HG02623 (cell line): ENCODE data around the gene PAX3.
"Not testable (repeated sequence)": the region's sequence is repeated elsewhere in the genome, so short reads cannot be mapped to it uniquely, and the experiment has no call there.

Experiments
- ATAC-seq: cut with Tn5 transposase; IDR thresholded peaks from one replicate; pipeline ENCODE4 v1.9.1; 2021; ENCODE audit warnings: moderate library complexity; ENCODE audit not compliant: unreplicated experiment

PAX3 gene

DNA sequence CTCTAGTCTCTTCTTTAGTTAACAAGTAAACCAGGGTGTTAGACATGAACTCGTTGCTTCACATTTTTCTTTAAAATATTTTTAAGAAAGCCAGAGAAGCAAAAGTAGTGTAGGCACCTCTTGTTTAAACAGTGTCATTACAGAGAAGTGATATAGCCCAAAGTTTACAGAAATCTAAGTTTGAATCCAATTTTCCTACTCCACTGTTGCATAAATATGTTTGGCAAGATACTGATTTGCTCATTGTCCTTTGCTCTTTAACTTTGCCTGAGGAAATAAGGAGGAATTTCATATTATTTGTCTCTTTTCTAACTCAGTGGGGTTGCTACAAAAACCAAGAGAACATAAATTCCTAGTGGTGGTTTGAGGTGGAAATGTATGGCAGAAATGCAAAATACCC, 81.1 kb downstream of the PAX3 start:
- no peak for ATAC-seq

DNA sequence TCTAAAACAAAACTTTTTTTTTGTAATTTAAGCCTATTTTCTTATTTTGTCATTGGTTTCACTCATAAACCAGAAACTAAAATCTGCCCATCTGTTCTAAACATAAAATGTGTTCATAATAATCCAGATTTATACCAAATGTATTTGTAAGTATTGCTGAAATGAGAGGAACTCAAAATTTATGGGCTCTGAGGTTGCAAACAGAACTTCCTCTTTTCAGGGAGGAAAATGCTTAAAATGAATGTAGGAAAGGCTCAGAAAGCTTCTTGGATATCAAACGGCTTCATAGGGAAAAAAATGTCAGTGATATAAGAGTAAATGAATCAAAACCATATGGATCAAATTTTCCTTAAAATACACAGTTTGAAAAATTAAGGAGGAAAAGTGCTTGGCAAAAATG, 83.9 kb downstream of the PAX3 start:
- no peak for ATAC-seq

DNA sequence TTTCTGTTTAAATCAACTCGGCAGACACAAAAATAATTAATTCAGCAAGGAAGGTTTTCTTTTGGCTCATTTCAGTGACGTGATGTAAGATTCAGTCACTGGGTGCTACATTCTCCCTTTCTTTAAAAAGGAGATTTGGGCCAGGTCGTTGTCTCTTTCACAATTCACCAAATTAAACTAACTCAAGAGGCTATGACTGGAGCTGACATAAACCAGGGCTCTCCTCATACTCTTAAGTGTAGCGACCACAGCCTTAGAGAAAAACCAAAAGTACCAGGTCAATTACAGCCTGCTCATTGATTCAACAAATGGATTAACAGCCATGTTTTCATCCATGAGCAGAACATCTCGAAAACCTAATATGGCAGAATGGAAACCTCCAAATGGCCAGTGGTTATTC, 85.7 kb downstream of the PAX3 start:
- no peak for ATAC-seq

DNA sequence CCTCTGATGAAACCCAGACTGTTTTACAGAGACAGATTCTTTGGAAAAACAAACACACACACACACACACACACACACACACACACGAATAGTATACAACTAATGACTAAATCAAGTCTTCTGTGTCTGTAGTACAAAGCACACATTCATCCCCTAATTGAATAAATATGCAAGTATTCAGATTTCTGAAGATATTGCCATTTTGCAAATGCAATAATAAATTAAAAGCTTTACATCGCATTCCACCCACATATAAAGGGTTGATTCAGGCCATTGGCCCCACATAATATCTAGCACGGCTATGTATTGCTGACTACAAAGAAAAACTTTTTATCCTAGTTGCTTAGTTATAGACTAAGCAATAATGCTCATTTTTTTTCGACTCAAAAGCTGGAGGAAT, 86.2 kb downstream of the PAX3 start:
- ATAC-seq = no peak

DNA sequence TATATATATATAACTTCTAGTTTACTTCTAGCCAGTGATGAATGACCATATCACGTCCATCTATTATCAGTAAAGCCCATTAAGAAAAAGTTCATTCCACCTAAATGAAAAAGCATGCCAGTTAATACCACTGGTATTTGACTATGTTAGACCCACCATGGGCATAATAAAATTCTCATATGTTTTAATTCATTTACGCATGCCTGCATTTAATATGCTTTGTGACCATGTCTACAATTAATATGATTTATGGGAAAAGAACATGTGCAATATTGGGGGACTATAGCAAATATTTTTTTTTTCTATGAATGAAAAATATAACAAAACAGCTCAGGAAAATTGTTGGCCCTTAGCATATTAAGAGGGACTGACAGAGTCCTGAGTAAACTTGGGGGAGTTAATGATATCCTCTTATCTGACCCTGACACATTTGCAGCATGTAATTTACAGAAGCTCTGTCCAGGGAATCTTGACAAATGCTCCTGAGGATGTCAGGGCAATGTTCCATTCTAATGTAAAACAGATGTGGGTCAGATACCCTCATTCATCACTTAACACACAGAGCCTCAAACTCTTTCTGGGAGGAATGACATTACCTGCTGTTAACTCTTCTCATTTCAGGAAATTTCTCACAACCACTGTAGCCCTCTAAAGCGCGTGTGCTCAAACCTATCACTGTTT, 90.6 kb downstream of the PAX3 start:
- ATAC-seq = no peak

DNA sequence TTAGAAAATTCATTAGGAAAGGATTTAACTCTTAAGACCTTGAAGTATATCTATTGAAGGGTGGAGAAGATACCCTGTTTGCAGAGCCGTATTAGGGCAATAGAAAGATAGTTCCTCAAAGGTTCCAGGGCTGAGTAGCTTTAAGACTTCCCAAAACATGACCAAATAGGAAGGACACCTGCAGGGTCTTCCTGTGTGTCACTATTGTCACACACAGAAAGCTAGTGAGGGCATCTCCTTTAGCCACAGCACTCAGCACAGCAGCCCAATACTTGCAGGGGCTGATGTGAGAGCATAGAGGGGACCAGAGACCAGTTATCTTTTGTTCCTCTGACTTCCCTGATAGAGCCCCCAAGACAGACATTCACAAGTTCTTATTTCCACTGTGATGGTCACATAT, 93.7 kb downstream of the PAX3 start:
- ATAC-seq = no peak

DNA sequence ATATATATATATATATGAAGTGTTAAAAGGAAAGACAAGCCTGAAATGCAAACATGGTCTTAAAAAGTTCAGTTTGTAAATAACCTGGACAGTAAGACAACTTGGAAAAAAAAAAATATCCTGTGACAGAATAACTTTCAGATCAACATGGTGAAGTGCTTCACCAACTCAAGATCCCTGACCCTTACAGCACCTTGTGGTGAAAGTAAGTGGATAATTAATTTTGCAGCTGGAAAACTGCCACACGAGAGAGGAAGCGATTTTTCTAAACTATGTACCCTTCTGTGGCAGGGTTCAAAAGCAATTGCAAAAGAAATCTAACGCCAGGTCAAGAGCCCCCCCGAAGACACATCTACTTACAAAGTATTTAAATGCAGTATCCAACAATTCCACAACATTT, 95.8 kb downstream of the PAX3 start:
- no peak for ATAC-seq

DNA sequence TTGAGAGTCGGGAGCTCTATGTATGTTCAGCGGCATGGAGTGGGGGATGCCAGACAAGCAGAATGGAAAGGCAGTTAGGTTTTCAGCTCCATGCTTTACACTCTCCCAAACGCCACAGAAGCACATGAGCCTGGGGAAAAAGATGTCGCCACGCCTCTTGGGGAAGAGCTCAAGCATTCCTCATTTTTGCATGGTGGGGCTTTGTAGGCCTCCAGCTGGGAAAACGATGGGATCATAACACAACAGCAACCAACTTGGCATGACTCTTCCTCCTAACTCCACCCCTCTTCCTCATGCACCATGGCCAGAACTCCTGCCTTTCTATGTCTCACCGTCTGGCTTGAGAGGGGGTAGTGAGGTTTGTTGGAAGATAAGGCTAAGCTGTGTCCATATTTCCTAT, 102.6 kb downstream of the PAX3 start:
- no peak for ATAC-seq

DNA sequence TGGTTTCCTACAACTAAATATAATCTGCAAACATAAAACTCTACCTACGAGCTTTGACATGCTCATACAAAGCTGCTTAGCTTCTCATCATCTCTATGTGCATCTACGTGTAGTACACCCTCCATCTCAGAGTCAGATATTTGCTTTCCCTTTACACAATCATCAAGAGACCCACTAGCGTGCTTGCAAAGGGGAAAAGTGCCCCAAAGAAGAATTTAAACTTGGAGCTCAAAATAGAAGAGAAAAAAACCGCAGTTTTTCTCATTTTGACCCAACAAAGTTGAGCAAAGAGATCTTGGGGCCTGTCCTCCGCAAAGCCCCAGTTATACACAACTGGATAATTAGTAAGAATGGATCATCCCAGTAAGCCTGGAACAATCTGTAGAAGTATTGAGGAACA, 104.1 kb downstream of the PAX3 start:
- ATAC-seq = no peak

DNA sequence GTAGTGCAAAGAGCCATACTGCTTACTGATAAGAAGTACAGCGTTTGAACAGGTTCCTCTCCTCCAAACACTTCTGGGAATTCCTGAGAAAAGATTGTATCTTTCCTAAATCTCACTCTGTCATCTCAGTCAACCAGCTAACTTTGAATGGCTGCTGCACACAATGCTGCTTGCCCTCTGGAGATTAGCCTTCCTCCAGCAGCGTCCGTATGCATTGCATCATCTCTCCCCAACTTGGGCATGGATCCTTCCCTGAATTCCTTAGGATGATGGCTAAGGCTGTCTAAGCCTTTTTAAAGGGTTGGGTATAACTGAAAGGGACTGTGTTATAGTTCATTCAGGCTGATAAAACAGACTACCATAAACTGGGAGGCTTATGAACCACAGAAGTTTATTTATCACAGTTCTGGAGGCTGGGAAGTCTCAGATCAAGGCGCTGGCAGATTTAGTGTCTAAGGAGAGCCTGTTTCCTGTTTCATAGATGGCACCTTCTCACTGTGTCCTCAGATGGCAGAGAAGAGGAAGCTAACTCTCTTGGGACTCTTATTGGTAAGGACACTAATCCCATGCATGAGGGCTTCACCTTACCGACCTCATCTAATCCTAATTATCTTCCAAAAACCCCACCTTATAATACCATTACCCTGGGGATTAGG, 105.3 kb downstream of the PAX3 start:
- ATAC-seq = no peak

DNA sequence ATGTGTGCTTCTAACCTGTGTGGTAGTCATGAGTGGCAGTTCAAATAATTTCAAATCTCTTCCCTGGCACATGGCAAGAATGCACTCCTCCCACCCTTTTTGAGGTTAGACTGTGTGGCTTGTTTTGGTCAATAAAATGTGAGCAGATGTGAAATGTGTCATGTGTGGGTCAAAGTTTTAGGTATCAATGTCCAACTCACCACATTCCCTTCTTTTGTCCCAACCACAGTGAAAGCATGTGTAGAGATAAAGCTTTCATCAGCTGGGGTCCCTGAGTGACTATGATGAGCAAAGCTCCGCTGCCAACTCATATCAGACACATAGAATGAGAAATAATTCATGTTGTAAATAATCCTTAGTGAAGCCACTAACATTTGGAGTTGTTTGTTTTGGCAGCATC, 118.2 kb downstream of the PAX3 start:
- ATAC-seq = no peak

DNA sequence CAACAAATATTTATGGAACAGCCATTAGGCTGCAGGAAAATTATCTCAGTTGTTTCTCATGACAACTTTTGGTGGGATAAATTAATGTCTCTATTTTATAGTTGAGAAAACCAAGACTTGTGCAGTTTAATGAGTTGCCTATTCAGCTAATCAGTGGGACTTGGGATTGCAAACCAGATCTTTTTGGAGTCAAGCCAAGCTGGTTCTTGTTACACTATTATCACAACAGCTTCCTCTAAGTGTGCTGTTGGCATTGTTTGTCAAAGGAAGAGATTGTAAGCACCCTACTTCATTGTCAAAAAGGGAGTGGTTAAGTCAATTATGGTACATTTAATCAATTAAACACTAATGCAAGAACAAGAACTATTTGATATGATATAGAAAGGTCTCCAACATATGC, 119.2 kb downstream of the PAX3 start:
- ATAC-seq = no peak

DNA sequence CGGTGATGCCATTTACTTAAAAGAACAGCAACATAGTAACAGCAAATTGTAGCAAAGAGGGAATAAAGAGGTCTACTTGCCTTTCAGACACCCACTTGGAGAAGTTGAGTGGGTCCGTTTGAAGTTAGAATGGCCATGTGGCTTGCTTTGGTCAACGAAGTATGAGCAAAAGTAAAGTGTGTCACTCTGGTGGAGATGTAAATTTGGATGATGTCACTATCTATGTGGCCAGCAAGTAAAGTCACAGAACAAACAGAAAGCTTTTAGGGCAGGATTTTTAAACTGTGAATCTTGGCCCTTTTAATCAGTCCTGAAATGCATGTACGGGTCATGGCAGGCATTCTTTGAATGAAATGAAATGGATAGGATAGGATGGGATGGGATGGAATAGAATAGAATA, 120.3 kb downstream of the PAX3 start:
- ATAC-seq = no peak

DNA sequence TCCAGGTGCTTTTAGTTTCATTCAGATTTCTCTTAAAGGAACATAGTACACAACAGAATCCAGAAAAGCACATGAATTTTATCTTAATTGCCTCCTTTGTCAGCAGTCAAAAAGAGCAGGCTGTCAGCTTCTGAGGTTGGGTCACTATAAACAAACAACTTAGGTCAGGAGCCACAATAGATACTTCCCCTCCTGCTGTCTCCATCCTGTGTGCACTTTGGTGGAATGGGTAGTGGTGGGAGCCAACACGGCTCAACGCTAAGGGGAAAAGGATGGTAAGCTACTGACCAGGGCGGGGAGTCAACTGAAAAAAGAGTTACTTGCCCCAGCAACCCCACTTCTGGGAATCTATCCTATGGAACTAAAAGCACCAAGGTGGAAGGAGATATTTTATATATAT, 121.9 kb downstream of the PAX3 start:
- no peak for ATAC-seq

DNA sequence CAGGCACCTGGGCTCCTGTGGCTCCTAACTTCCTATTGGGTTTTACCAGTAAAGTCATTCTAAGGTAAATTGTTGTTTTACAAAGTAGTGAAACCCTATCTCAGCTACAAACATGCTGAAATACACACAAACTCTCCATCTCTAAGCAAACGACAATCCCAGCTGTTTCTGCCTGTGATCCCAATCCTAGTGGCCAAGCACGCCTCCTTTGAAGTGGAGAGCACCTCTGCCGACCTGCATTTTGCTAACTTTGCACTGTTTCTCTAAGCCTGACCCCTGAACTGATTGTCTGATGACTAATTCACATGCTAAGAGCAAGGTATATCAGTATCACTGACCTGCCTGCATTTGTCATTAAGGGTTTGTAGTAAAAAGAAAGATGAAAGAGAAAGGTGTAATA, 124.3 kb downstream of the PAX3 start:
- ATAC-seq = no peak

DNA sequence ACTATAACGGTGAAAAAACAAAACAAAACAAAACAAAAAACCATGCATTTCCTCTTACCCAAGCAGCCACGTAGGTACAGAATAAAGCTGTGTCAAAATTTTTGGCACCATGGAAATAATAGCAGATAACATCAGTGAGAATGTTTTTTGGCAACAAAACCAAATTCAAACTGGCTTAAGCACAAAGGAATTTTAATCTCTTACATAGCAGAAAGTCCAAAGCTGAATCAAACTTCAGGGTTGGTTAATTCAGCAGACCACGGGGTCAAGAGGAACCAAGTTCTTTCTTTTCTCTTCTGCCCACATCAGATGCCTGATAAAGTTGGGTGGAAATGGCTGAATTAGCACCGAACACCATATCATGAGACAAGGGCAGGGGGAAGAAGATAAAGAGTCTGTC, 129.5 kb downstream of the PAX3 start:
- ATAC-seq = no peak

DNA sequence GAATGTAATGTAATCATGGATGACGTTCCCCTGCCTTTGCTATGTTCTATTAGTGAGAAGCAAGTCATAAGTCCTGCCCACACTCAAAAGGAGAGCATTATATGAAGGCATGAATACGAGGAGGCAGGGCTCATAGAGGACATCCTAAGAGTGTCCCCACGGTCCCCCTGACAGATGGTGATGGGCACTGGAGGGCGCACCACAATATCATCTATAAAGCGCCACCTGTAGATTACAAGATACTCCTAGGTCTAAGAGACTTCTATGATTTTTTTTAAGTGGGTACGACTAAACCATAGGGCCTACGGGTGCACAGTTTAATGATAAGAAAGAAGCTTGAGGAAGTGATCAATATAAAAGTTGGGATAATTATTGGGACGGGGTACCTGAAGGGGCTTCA, 131.0 kb downstream of the PAX3 start:
- no peak for ATAC-seq

DNA sequence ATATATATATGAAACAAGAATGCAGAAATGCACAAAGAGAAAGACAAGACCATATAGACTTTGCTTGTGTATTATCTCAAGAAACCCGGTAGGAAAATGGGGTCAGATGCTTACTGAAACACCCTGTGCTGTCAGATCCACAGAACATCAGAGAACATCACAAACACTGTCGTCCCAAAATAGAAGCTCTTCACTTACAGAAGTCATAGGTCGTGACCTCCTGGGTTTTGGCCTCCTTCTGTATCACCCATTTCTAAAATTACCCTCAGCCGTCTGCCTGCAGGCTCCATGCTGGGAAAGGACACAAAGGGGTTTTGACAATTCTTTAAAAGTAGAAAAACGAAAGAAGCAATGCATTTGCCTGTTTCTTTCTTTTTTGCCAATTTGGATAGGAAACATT, 137.9 kb downstream of the PAX3 start:
- no peak for ATAC-seq

DNA sequence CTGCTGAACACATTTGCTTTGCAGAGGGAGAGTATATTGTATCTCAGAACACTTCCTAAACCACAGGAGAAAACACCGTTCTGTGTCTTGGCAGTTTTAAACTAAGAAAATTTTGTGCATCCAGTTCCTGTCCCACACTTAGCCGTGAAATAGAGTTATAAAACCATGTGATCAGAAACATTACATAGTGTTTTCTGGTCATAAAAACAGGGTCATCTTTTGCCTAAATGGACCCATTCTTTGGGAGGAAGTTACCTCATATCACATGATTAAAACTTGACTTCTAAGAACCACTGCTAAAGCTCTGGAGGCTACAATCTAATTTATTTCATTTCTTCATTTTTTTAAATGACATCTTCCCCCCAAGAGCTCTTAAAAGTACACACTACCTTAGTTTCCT, 138.7 kb downstream of the PAX3 start:
- ATAC-seq = no peak

DNA sequence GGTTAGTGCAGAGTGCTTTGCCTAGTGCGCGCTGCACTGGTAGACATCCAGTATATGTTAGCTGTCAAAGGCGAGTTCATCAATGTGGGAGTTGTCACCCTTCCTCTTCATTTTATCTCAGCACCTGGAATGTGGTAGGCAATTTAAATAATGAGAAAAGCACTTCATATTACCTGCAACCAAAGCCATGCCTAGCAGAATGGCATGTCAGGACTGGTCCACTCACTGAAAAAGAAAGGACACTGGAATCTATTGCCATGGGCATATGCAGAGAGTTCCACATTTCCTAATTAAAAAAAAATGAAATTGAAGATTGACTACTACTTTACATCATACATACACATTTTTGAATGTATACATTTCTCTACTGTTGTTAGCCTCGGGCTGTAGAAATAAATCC, 139.6 kb downstream of the PAX3 start:
- no peak for ATAC-seq

DNA sequence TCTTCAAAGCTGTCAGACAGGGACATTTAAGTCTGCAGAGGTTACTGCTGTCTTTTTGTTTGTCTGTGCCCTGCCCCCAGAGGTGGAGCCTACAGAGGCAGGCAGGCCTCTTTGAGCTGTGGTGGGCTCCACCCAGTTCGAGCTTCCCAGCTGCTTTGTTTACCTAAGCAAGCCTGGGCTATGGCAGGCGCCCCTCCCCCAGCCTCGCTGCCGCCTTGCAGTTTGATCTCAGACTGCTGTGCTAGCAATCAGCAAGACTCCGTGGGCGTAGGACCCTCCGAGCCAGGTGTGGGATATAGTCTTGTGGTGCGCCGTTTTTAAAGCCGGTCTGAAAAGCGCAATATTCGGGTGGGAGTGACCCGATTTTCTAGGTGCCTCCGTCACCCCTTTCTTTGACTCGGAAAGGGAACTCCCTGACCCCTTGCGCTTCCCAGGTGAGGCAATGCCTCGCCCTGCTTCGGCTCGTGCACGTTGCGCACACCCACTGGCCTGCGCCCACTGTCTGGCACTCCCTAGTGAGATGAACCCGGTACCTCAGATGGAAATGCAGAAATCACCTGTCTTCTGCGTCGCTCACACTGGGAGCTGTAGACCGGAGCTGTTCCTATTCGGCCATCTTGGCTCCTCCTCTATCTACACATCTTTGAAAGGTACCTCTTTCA, 143.7 kb downstream of the PAX3 start:
- ATAC-seq = not testable (repeated sequence)
